MM.1S (cell line): ENCODE results near the gene AP3D1.

Experiments
- EZH2phosphoT487 ChIP-seq: fragments of 300-600 bp; sonication (generic); IDR thresholded peaks from 2 replicates; pipeline ENCODE4 v1.6.1; 2018; ENCODE audit warnings: antibody characterized with exemption, low read length
- TF ChIP-seq, protein P1 (sequence below): fragments of 300-600 bp; sonication (generic); IDR thresholded peaks from 2 replicates; pipeline ENCODE4 v1.5.1; 2016; ENCODE audit warnings: antibody characterized with exemption, low read length, mixed read lengths

GRCh38 chr19:2195914-2196313 is 44.5 kb upstream of the AP3D1 start:
- no peak for TF ChIP-seq EZH2phosphoT487
- TF ChIP-seq, protein P1, sequence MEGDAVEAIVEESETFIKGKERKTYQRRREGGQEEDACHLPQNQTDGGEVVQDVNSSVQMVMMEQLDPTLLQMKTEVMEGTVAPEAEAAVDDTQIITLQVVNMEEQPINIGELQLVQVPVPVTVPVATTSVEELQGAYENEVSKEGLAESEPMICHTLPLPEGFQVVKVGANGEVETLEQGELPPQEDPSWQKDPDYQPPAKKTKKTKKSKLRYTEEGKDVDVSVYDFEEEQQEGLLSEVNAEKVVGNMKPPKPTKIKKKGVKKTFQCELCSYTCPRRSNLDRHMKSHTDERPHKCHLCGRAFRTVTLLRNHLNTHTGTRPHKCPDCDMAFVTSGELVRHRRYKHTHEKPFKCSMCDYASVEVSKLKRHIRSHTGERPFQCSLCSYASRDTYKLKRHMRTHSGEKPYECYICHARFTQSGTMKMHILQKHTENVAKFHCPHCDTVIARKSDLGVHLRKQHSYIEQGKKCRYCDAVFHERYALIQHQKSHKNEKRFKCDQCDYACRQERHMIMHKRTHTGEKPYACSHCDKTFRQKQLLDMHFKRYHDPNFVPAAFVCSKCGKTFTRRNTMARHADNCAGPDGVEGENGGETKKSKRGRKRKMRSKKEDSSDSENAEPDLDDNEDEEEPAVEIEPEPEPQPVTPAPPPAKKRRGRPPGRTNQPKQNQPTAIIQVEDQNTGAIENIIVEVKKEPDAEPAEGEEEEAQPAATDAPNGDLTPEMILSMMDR = no peak
